ENCODE results near the gene SHKBP1.

GRCh38 chr19:40638327-40638726, 61.7 kb downstream of the SHKBP1 start:
- TF ChIP-seq CTCF (IDR thresholded peaks at IDR 0.05) (no peak), ZFX (IDR thresholded peaks at IDR 0.05; ENCODE audit: borderline replicate concordance) (no peak)
